ENCODE results near the gene NUTM2B.
"Not testable (repeated sequence)": the region's sequence is repeated elsewhere in the genome, so short reads cannot be mapped to it uniquely, and the experiment has no call there.

The NUTM2B gene

GRCh38 chr10:79726620-79727019, 23.6 kb downstream of the NUTM2B start:
- not testable (repeated sequence) for DNase-seq (ENCODE audit: insufficient read length, low spot score); FAIRE-seq

GRCh38 chr10:79744844-79745243, 41.8 kb downstream of the NUTM2B start:
- FAIRE-seq; DNase-seq (ENCODE audit: insufficient read length, low spot score): not testable (repeated sequence)

GRCh38 chr10:79748510-79748909, 45.5 kb downstream of the NUTM2B start:
- FAIRE-seq, result not testable (repeated sequence)

GRCh38 chr10:79753601-79754000, 50.6 kb downstream of the NUTM2B start:
- not testable (repeated sequence) for FAIRE-seq; DNase-seq (ENCODE audit: insufficient read length, low spot score)

More at GRCh38 chr10:79748510-79748909, 45.5 kb downstream of the NUTM2B start:
- DNase-seq (ENCODE audit: insufficient read length, low spot score), result not testable (repeated sequence)

GRCh38 chr10:79758297-79758993, 55.4 kb downstream of the NUTM2B start:
- FAIRE-seq, result not testable (repeated sequence)
- DNase-seq (ENCODE audit: insufficient read length, low spot score), result peak; percentile 0

All from HTR-8/SVneo (cell line).